Peyer's patch (tissue), 4 donors: ENCODE results near the gene GOLIM4. TPM values are rescaled to one million over a fixed set of nuclear protein-coding genes. Genes with fewer than 3 reads are reported as not detected.
A peak's percentile ranks its signal among the peaks of the same experiment; 100 is the strongest.

Source experiments
- DNase-seq, 3 donors: peaks; one replicate each; pipeline ENCODE4 v3.0.0-alpha.2; 2017 to 2019
- H3K27ac ChIP-seq, 4 donors: fragments of 200-600 bp; sonication (generic); one replicate each; pipeline ENCODE4 v1.5.1; 2016 to 2019
- H3K27me3 ChIP-seq, 2 donors: fragments of 200-600 bp; sonication (generic); one replicate each; pipeline ENCODE4 v1.5.1; 2019
- H3K36me3 ChIP-seq, 3 donors: fragments of 200-600 bp; sonication (generic); one replicate each; pipeline ENCODE4 v1.5.1; 2016 to 2019
- H3K4me1 ChIP-seq, 4 donors: fragments of 200-600 bp; sonication (generic); one replicate each; pipeline ENCODE4 v1.5.1; 2016 to 2019
- H3K4me3 ChIP-seq, 4 donors: fragments of 200-600 bp; sonication (generic); 1 replicate in 3 of 4; 2 replicates in 1 of 4; pipeline ENCODE4 v1.5.1; 2016 to 2019; ENCODE audit warnings: mild to moderate bottlenecking in 1 of 4
- H3K9me3 ChIP-seq, 4 donors: fragments of 200-600 bp; sonication (generic); one replicate each; pipeline ENCODE4 v1.5.1; 2016 to 2019; ENCODE audit warnings: mild to moderate bottlenecking in 1 of 4
- POLR2A ChIP-seq, 2 donors: fragments of 450-650 bp; IDR thresholded peaks; one replicate each; pipeline ENCODE4 v1.5.1; 2017; ENCODE audit warnings: antibody characterized with exemption in 2 of 2, mild to moderate bottlenecking in 2 of 2, moderate library complexity in 2 of 2
- total RNA-seq, 4 donors: library from RNA; depleted of rRNA; stranded (reverse); fragments of >200 nt; gene quantifications; one replicate each; pipeline ENCODE4 v1.1.0, GENCODE V29; 2016
- TF ChIP-seq, protein P1 (sequence below), 6 experiments: fragments of 450-650 bp in 4 of 6; fragments of 200-600 bp in 2 of 6; sonication (generic) in 1 of 6; IDR thresholded peaks; one replicate each; pipeline ENCODE4 v1.5.1; 2017 to 2019; ENCODE audit warnings: antibody characterized with exemption in 6 of 6, mild to moderate bottlenecking in 3 of 6, moderate library complexity in 1 of 6

Gene GOLIM4
- total RNA-seq, 4 donors from 2014 or later = 102 to 186 (median 139) TPM

GRCh38 chr3:168102735-168103410, 7.1 kb upstream of the GOLIM4 start:
- TF ChIP-seq POLR2A (IDR thresholded peaks at IDR 0.05) = no peak
- TF ChIP-seq, protein P1, sequence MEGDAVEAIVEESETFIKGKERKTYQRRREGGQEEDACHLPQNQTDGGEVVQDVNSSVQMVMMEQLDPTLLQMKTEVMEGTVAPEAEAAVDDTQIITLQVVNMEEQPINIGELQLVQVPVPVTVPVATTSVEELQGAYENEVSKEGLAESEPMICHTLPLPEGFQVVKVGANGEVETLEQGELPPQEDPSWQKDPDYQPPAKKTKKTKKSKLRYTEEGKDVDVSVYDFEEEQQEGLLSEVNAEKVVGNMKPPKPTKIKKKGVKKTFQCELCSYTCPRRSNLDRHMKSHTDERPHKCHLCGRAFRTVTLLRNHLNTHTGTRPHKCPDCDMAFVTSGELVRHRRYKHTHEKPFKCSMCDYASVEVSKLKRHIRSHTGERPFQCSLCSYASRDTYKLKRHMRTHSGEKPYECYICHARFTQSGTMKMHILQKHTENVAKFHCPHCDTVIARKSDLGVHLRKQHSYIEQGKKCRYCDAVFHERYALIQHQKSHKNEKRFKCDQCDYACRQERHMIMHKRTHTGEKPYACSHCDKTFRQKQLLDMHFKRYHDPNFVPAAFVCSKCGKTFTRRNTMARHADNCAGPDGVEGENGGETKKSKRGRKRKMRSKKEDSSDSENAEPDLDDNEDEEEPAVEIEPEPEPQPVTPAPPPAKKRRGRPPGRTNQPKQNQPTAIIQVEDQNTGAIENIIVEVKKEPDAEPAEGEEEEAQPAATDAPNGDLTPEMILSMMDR (IDR thresholded peaks at IDR 0.05) = no peak
- H3K36me3 ChIP-seq = no peaks in the 10 kb centered on the region
- H3K27me3 ChIP-seq = no peaks in the 10 kb centered on the region
- H3K27ac ChIP-seq = no peak overlapping the region
- H3K4me1 ChIP-seq = no peaks in the 10 kb centered on the region
- H3K4me3 ChIP-seq = no peak overlapping the region
- no peak for DNase-seq
- H3K9me3 ChIP-seq = no peaks in the 10 kb centered on the region

GRCh38 chr3:168100777-168101492, 5.2 kb upstream of the GOLIM4 start:
- TF ChIP-seq, protein P1 (IDR thresholded peaks at IDR 0.05) = no peak
- TF ChIP-seq POLR2A (IDR thresholded peaks at IDR 0.05) = no peak
- H3K9me3 ChIP-seq = no peaks in the 10 kb centered on the region
- no peaks in the 10 kb centered on the region for H3K36me3 ChIP-seq
- H3K27me3 ChIP-seq = no peaks in the 10 kb centered on the region
- no peak for DNase-seq
- H3K4me3 ChIP-seq = no peak overlapping the region
- no peaks in the 10 kb centered on the region for H3K4me1 ChIP-seq
- H3K27ac ChIP-seq = no peak overlapping the region

DNA sequence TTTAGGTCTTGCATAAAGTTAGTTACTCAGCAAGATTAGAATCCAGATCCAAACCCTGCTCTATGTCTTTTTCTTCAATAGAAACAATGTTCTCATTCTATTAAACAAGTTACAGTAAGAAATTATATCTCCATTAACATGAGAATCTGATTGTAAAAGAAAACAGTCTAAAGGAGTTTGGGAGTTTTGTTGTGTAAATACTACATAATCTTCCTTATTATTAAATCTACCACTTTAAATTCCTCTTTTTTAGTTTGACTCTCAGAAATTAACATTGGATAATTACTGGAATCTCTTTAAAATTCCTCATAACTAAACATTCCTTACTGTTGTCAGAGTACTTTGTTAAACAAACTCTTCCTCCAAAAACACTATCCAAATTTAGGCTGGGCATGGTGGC, 1.7 kb upstream of the GOLIM4 start:
- no peaks in the 10 kb centered on the region for H3K27me3 ChIP-seq
- no peaks in the 10 kb centered on the region for H3K9me3 ChIP-seq
- H3K36me3 ChIP-seq = no peaks in the 10 kb centered on the region
- no peak for DNase-seq
- peaks cover 0 to 10% (median 0%) of the 10 kb centered on the region in 4 donors for H3K4me1 ChIP-seq
- H3K4me3 ChIP-seq = no peak overlapping the region
- H3K27ac ChIP-seq = no peak overlapping the region
- no peak for TF ChIP-seq POLR2A (IDR thresholded peaks at IDR 0.05)
- TF ChIP-seq, protein P1 (IDR thresholded peaks at IDR 0.05) = no peak

- TF ChIP-seq, protein P1 (IDR thresholded peaks at IDR 0.05) = no peak
- TF ChIP-seq POLR2A (IDR thresholded peaks at IDR 0.05) = no peak
- Histone ChIP-seq H3K36me3 (no peaks in the 10 kb centered on the region), H3K4me3 (peak overlapping the region; percentile 63 to 94 (median 74)), H3K27ac (peak overlapping the region; percentile 87 to 98 (median 90)), H3K27me3 (no peaks in the 10 kb centered on the region), H3K4me1 (peaks cover 0 to 17% (median 0%) of the 10 kb centered on the region in 4 donors), H3K9me3 (no peaks in the 10 kb centered on the region)
- peak in 2 of 3 donors; percentile 54 to 66 for DNase-seq
These were observed 507 bp upstream of the GOLIM4 start for GRCh38 chr3:168096210-168096652.

- Histone ChIP-seq H3K4me3 (peak overlapping the region; percentile 63 to 94 (median 74)), H3K27me3 (no peaks in the 10 kb centered on the region), H3K4me1 (peaks cover 0 to 25% (median 0%) of the 10 kb centered on the region in 4 donors), H3K36me3 (no peaks in the 10 kb centered on the region), H3K27ac (peak overlapping the region; percentile 87 to 98 (median 90)), H3K9me3 (no peaks in the 10 kb centered on the region)
- DNase-seq = peak; percentile 54 to 83 (median 83)
- TF ChIP-seq, protein P1 (IDR thresholded peaks at IDR 0.05) = peak in 5 of 6 experiments; percentile 5 to 56 (median 46)
- peak in 1 of 2 donors; percentile 30 for TF ChIP-seq POLR2A (IDR thresholded peaks at IDR 0.05)
These were observed 680 bp downstream of the GOLIM4 start for GRCh38 chr3:168094877-168095610.
